ENCODE data around the gene VEGFB. TPM values are rescaled to one million over a fixed set of nuclear protein-coding genes. Genes with fewer than 3 reads are reported as not detected.
A peak's percentile ranks its signal among the peaks of the same experiment; 100 is the strongest.

The VEGFB gene
- polyA plus RNA-seq, 3 donors: 0.40 to 5.6 TPM; not detected in 1

GRCh38 chr11:64241241-64241490 is 6.8 kb downstream of the VEGFB start:
- Mint-ChIP-seq H3K4me3 (peak overlapping the region; percentile 87 to 92), H3K36me3 (peaks cover 22 to 24% of the 10 kb centered on the region in 2 donors), H3K27ac (peak overlapping the region; percentile 100), H3K27me3 (ENCODE audit: low read depth in 3 of 3) (peaks cover 0 to 5% (median 0%) of the 10 kb centered on the region in 3 donors), H3K4me1 (peaks cover 61% of the 10 kb centered on the region), H3K9me3 (no peaks in the 10 kb centered on the region)
- no peaks in the 10 kb centered on the region for H3K27me3 ChIP-seq (ENCODE audit: control insufficient read depth in 2 of 2, insufficient read depth in 2 of 2, low read length in 2 of 2)
- peak overlapping the region; percentile 38 to 84 (median 41) for H3K4me3 ChIP-seq (replicated peaks in 1 of 3; ENCODE audit: low read depth in 2 of 3, low read length in 3 of 3)
- H3K9me3 ChIP-seq (replicated peaks in 1 of 2; ENCODE audit: control insufficient read depth in 1 of 2, insufficient read depth in 1 of 2, low read length in 2 of 2): no peaks in the 10 kb centered on the region
- peak in 2 of 3 donors; percentile 98 to 99 for DNase-seq
- H3K9ac ChIP-seq (ENCODE audit: insufficient read depth, low read length, poor library complexity, severe bottlenecking): peak overlapping the region; percentile 95
- H3K27ac ChIP-seq (ENCODE audit: low read depth in 1 of 2, low read length in 2 of 2): peak overlapping the region; percentile 96 to 100
- H2AFZ ChIP-seq (ENCODE audit: insufficient read depth, low read depth, low read length, poor library complexity, severe bottlenecking): peak overlapping the region; percentile 43
- H3K79me2 ChIP-seq (ENCODE audit: insufficient read depth, low read length): peaks cover 39% of the 10 kb centered on the region
- intact Hi-C loops (cut with micrococcal nuclease): loop anchor here (2.0 to 5.0 kb wide), 4 partner anchors 14 to 64 kb away; partner anchors contain the start of genes FERMT3 (in 2 of the 2), CATSPERZ (in 1 of the 2), ESRRA (in 1 of the 2) and NUDT22 (in 1 of the 2)
- 0% methylated on average over 21 of the region's 24 CpGs for WGBS (ENCODE audit: insufficient coverage)
- TF ChIP-seq CTCF (IDR thresholded peaks at IDR 0.05): no peak
- peak overlapping the region; percentile 99 for H3K4me2 ChIP-seq (replicated peaks; ENCODE audit: extremely low read depth, low read length, poor library complexity, severe bottlenecking)
- peaks cover 66 to 76% of the 10 kb centered on the region in 2 donors for H3K4me1 ChIP-seq (ENCODE audit: control insufficient read depth in 1 of 2, insufficient read depth in 2 of 2, low read length in 2 of 2)
- H4K20me1 ChIP-seq (ENCODE audit: insufficient read depth, low read length): no peaks in the 10 kb centered on the region
- peaks cover 10 to 12% of the 10 kb centered on the region in 2 donors for H3K36me3 ChIP-seq (replicated peaks in 1 of 2; ENCODE audit: control insufficient read depth in 1 of 2, insufficient read depth in 2 of 2, low read length in 2 of 2)

GRCh38 chr11:64241491-64242374 is 7.3 kb downstream of the VEGFB start:
- H3K36me3 Mint-ChIP-seq: peaks cover 22 to 24% of the 10 kb centered on the region in 2 donors
- Histone ChIP-seq H3K9ac (ENCODE audit: insufficient read depth, low read length, poor library complexity, severe bottlenecking) (peak overlapping the region; percentile 95), H3K36me3 (replicated peaks in 1 of 2; ENCODE audit: control insufficient read depth in 1 of 2, insufficient read depth in 2 of 2, low read length in 2 of 2) (peaks cover 10 to 12% of the 10 kb centered on the region in 2 donors), H3K9me3 (replicated peaks in 1 of 2; ENCODE audit: control insufficient read depth in 1 of 2, insufficient read depth in 1 of 2, low read length in 2 of 2) (no peaks in the 10 kb centered on the region), H2AFZ (ENCODE audit: insufficient read depth, low read depth, low read length, poor library complexity, severe bottlenecking) (no peak overlapping the region), H3K4me2 (replicated peaks; ENCODE audit: extremely low read depth, low read length, poor library complexity, severe bottlenecking) (peak overlapping the region; percentile 99), H3K27ac (ENCODE audit: low read depth in 1 of 2, low read length in 2 of 2) (peak overlapping the region; percentile 96 to 100), H3K4me1 (ENCODE audit: control insufficient read depth in 1 of 2, insufficient read depth in 2 of 2, low read length in 2 of 2) (peaks cover 68 to 79% of the 10 kb centered on the region in 2 donors), H3K27me3 (ENCODE audit: control insufficient read depth in 2 of 2, insufficient read depth in 2 of 2, low read length in 2 of 2) (no peaks in the 10 kb centered on the region), H4K20me1 (ENCODE audit: insufficient read depth, low read length) (no peaks in the 10 kb centered on the region), H3K79me2 (ENCODE audit: insufficient read depth, low read length) (peaks cover 40% of the 10 kb centered on the region), H3K4me3 (replicated peaks in 1 of 3; ENCODE audit: low read depth in 2 of 3, low read length in 3 of 3) (peak overlapping the region; percentile 54 to 84 (median 81))
- peak; percentile 4 to 100 (median 34) for DNase-seq
- peaks cover 0 to 5% (median 0%) of the 10 kb centered on the region in 3 donors for H3K27me3 Mint-ChIP-seq (ENCODE audit: low read depth in 3 of 3)
- peaks cover 61% of the 10 kb centered on the region for H3K4me1 Mint-ChIP-seq
- WGBS (ENCODE audit: insufficient coverage): under 1% methylated on average over 54 of the region's 63 CpGs
- intact Hi-C loops (cut with micrococcal nuclease): loop anchor here (2.0 to 5.0 kb wide), 4 partner anchors 15 to 63 kb away; partner anchors contain the start of genes FERMT3 (in 2 of the 2), CATSPERZ (in 1 of the 2), ESRRA (in 1 of the 2) and NUDT22 (in 1 of the 2)
- no peak for TF ChIP-seq CTCF (IDR thresholded peaks at IDR 0.05)
- peak overlapping the region; percentile 100 for H3K27ac Mint-ChIP-seq
- H3K9me3 Mint-ChIP-seq: no peaks in the 10 kb centered on the region
- peak overlapping the region; percentile 87 to 92 for H3K4me3 Mint-ChIP-seq

Data from CD14-positive monocyte (primary cell).